Measurements from ENCODE around the gene OR10A5. TPM values are rescaled to one million over a fixed set of nuclear protein-coding genes. Genes with fewer than 3 reads are reported as not detected.

OR10A5 gene
- total RNA-seq, 3 donors from 2014 or later, result not detected

DNA sequence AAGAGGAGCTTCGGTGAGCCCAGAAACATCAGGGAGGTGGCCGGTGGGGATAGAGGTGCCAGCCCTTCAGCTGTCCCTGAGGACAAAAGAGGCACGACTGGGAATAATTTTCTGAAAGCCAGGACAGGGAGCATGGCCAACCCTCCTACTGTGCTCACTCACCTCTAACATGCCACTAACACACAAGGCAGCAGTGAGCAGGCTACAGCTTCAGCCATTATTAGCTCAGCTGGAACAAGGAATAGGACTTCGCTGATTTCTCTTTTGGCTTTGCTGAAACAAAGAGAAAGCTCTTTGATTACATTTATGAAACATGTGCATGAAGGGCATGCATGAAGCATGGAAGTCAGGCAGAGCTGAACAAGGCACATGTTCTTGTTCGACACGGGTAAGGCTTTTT is 12.1 kb upstream of the OR10A5 start:
- H3K27ac ChIP-seq, result no peak overlapping the region
- no peaks in the 10 kb centered on the region for H3K4me1 ChIP-seq
- H3K36me3 ChIP-seq, result no peaks in the 10 kb centered on the region
- intact Hi-C loops (cut with DNase I; ENCODE audit: low total_unique reads), result no loop called here
- H3K27me3 ChIP-seq, result no peaks in the 10 kb centered on the region
- H3K4me3 ChIP-seq, result no peak overlapping the region
- DNase-seq (ENCODE audit: low spot score in 2 of 2), result no peak
- TF ChIP-seq, protein P1, sequence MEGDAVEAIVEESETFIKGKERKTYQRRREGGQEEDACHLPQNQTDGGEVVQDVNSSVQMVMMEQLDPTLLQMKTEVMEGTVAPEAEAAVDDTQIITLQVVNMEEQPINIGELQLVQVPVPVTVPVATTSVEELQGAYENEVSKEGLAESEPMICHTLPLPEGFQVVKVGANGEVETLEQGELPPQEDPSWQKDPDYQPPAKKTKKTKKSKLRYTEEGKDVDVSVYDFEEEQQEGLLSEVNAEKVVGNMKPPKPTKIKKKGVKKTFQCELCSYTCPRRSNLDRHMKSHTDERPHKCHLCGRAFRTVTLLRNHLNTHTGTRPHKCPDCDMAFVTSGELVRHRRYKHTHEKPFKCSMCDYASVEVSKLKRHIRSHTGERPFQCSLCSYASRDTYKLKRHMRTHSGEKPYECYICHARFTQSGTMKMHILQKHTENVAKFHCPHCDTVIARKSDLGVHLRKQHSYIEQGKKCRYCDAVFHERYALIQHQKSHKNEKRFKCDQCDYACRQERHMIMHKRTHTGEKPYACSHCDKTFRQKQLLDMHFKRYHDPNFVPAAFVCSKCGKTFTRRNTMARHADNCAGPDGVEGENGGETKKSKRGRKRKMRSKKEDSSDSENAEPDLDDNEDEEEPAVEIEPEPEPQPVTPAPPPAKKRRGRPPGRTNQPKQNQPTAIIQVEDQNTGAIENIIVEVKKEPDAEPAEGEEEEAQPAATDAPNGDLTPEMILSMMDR (IDR thresholded peaks at IDR 0.05), result no peak
- TF ChIP-seq POLR2AphosphoS5 (IDR thresholded peaks at IDR 0.05), result no peak
- no peak for TF ChIP-seq POLR2A (IDR thresholded peaks at IDR 0.05)
- H3K9me3 ChIP-seq, result no peaks in the 10 kb centered on the region

GRCh38 chr11:6834021-6834420 is 11.5 kb upstream of the OR10A5 start:
- intact Hi-C loops (cut with DNase I; ENCODE audit: low total_unique reads), result no loop called here
- H3K27me3 ChIP-seq, result no peaks in the 10 kb centered on the region
- TF ChIP-seq, protein P1 (IDR thresholded peaks at IDR 0.05), result no peak
- TF ChIP-seq POLR2A (IDR thresholded peaks at IDR 0.05) (no peak), POLR2AphosphoS5 (IDR thresholded peaks at IDR 0.05) (no peak)
- no peaks in the 10 kb centered on the region for H3K36me3 ChIP-seq
- no peaks in the 10 kb centered on the region for H3K9me3 ChIP-seq
- no peak overlapping the region for H3K4me3 ChIP-seq
- no peak for DNase-seq (ENCODE audit: low spot score in 2 of 2)
- H3K4me1 ChIP-seq, result no peaks in the 10 kb centered on the region
- H3K27ac ChIP-seq, result no peak overlapping the region

GRCh38 chr11:6841694-6842093 is 3.8 kb upstream of the OR10A5 start:
- Histone ChIP-seq H3K9me3 (peaks cover 4 to 8% of the 10 kb centered on the region in 2 donors), H3K27me3 (no peaks in the 10 kb centered on the region), H3K4me1 (no peaks in the 10 kb centered on the region), H3K4me3 (no peak overlapping the region), H3K36me3 (no peaks in the 10 kb centered on the region), H3K27ac (no peak overlapping the region)
- DNase-seq (ENCODE audit: low spot score in 2 of 2), result no peak
- TF ChIP-seq POLR2AphosphoS5 (IDR thresholded peaks at IDR 0.05) (no peak), POLR2A (IDR thresholded peaks at IDR 0.05) (no peak)
- TF ChIP-seq, protein P1 (IDR thresholded peaks at IDR 0.05), result no peak
- intact Hi-C loops (cut with DNase I; ENCODE audit: low total_unique reads), result no loop called here

GRCh38 chr11:6843670-6844069 is 1.8 kb upstream of the OR10A5 start:
- no peaks in the 10 kb centered on the region for H3K27me3 ChIP-seq

GRCh38 chr11:6844356-6844755 is 1.1 kb upstream of the OR10A5 start:
- Histone ChIP-seq H3K9me3 (peaks cover 4 to 8% of the 10 kb centered on the region in 2 donors), H3K27ac (no peak overlapping the region), H3K4me1 (no peaks in the 10 kb centered on the region), H3K36me3 (no peaks in the 10 kb centered on the region), H3K4me3 (no peak overlapping the region), H3K27me3 (no peaks in the 10 kb centered on the region)
- intact Hi-C loops (cut with DNase I; ENCODE audit: low total_unique reads), result no loop called here
- DNase-seq (ENCODE audit: low spot score in 2 of 2), result no peak
- TF ChIP-seq, protein P1 (IDR thresholded peaks at IDR 0.05), result no peak
- TF ChIP-seq POLR2AphosphoS5 (IDR thresholded peaks at IDR 0.05), result no peak
- TF ChIP-seq POLR2A (IDR thresholded peaks at IDR 0.05), result no peak

More at GRCh38 chr11:6843670-6844069, 1.8 kb upstream of the OR10A5 start:
- Histone ChIP-seq H3K36me3 (no peaks in the 10 kb centered on the region), H3K4me1 (no peaks in the 10 kb centered on the region), H3K9me3 (peaks cover 4 to 8% of the 10 kb centered on the region in 2 donors), H3K27ac (no peak overlapping the region), H3K4me3 (no peak overlapping the region)
- TF ChIP-seq, protein P1 (IDR thresholded peaks at IDR 0.05), result no peak
- TF ChIP-seq POLR2A (IDR thresholded peaks at IDR 0.05), result no peak
- no peak for TF ChIP-seq POLR2AphosphoS5 (IDR thresholded peaks at IDR 0.05)
- no peak for DNase-seq (ENCODE audit: low spot score in 2 of 2)
- intact Hi-C loops (cut with DNase I; ENCODE audit: low total_unique reads), result no loop called here
